Activated T-cell treated with anti-CD3 and anti-CD28 coated beads, Interleukin-2, amount 50 U/mL, for 24 hours (primary cell): ENCODE results near the gene ALS2.

Experiments used
- DNase-seq: peaks from one replicate; pipeline ENCODE4 v3.0.0-alpha.2; 2020
- H3K27ac Mint-ChIP-seq: 2 replicates; pipeline ENCODE4 v1.8.0; 2020; ENCODE audit warnings: mild to moderate bottlenecking, mixed read lengths
- H3K27me3 Mint-ChIP-seq: 2 replicates; pipeline ENCODE4 v1.8.0; 2020; ENCODE audit warnings: mixed read lengths
- H3K36me3 Mint-ChIP-seq: 2 replicates; pipeline ENCODE4 v1.8.0; 2020; ENCODE audit warnings: low read depth, mixed read lengths
- H3K4me1 Mint-ChIP-seq: 2 replicates; pipeline ENCODE4 v1.8.0; 2020; ENCODE audit warnings: low read depth, mixed read lengths
- H3K4me3 Mint-ChIP-seq: 2 replicates; pipeline ENCODE4 v1.8.0; 2020; ENCODE audit warnings: mild to moderate bottlenecking, moderate library complexity, mixed read lengths
- H3K9me3 Mint-ChIP-seq: 2 replicates; pipeline ENCODE4 v1.8.0; 2020; ENCODE audit warnings: mixed read lengths

Gene ALS2

GRCh38 chr2:201751566-201751965, 29.2 kb downstream of the ALS2 start:
- Mint-ChIP-seq H3K27ac (no peak overlapping the region), H3K4me3 (no peak overlapping the region), H3K9me3 (no peaks in the 10 kb centered on the region), H3K4me1 (no peaks in the 10 kb centered on the region), H3K27me3 (no peaks in the 10 kb centered on the region), H3K36me3 (peaks cover 29% of the 10 kb centered on the region)
- no peak for DNase-seq

GRCh38 chr2:201746551-201746950, 34.2 kb downstream of the ALS2 start:
- no peak for DNase-seq
- Mint-ChIP-seq H3K4me3 (no peak overlapping the region), H3K9me3 (no peaks in the 10 kb centered on the region), H3K27me3 (no peaks in the 10 kb centered on the region), H3K4me1 (no peaks in the 10 kb centered on the region), H3K27ac (no peak overlapping the region), H3K36me3 (peaks cover 52% of the 10 kb centered on the region)

GRCh38 chr2:201735486-201735885, 45.2 kb downstream of the ALS2 start:
- H3K27ac Mint-ChIP-seq, result no peak overlapping the region
- DNase-seq, result no peak
- peaks cover 4% of the 10 kb centered on the region for H3K9me3 Mint-ChIP-seq
- H3K36me3 Mint-ChIP-seq, result peaks cover 56% of the 10 kb centered on the region
- no peak overlapping the region for H3K4me3 Mint-ChIP-seq
- no peaks in the 10 kb centered on the region for H3K27me3 Mint-ChIP-seq
- H3K4me1 Mint-ChIP-seq, result peaks cover 17% of the 10 kb centered on the region

GRCh38 chr2:201734111-201734510, 46.6 kb downstream of the ALS2 start:
- no peak overlapping the region for H3K4me3 Mint-ChIP-seq
- no peak for DNase-seq
- H3K36me3 Mint-ChIP-seq, result peaks cover 54% of the 10 kb centered on the region
- H3K27me3 Mint-ChIP-seq, result no peaks in the 10 kb centered on the region
- no peak overlapping the region for H3K27ac Mint-ChIP-seq
- H3K9me3 Mint-ChIP-seq, result peaks cover 4% of the 10 kb centered on the region
- peaks cover 18% of the 10 kb centered on the region for H3K4me1 Mint-ChIP-seq

GRCh38 chr2:201733544-201733943, 47.2 kb downstream of the ALS2 start:
- H3K9me3 Mint-ChIP-seq, result peaks cover 4% of the 10 kb centered on the region

GRCh38 chr2:201730651-201731285, 50.0 kb downstream of the ALS2 start:
- Mint-ChIP-seq H3K9me3 (no peaks in the 10 kb centered on the region), H3K4me1 (peaks cover 18% of the 10 kb centered on the region), H3K27ac (peak overlapping the region; percentile 59), H3K4me3 (no peak overlapping the region), H3K27me3 (no peaks in the 10 kb centered on the region), H3K36me3 (peaks cover 55% of the 10 kb centered on the region)
- no peak for DNase-seq

More at GRCh38 chr2:201733544-201733943, 47.2 kb downstream of the ALS2 start:
- no peak for DNase-seq
- Mint-ChIP-seq H3K4me1 (peaks cover 18% of the 10 kb centered on the region), H3K27ac (no peak overlapping the region), H3K36me3 (peaks cover 56% of the 10 kb centered on the region), H3K27me3 (no peaks in the 10 kb centered on the region), H3K4me3 (no peak overlapping the region)

GRCh38 chr2:201715459-201715858, 65.3 kb downstream of the ALS2 start:
- Mint-ChIP-seq H3K9me3 (peaks cover 7% of the 10 kb centered on the region), H3K4me3 (no peak overlapping the region), H3K4me1 (no peaks in the 10 kb centered on the region), H3K27me3 (no peaks in the 10 kb centered on the region), H3K36me3 (peaks cover 65% of the 10 kb centered on the region), H3K27ac (no peak overlapping the region)
- DNase-seq, result no peak

- Mint-ChIP-seq H3K36me3 (peaks cover 61% of the 10 kb centered on the region), H3K27ac (no peak overlapping the region), H3K9me3 (no peaks in the 10 kb centered on the region), H3K27me3 (no peaks in the 10 kb centered on the region), H3K4me3 (no peak overlapping the region), H3K4me1 (peaks cover under 1% of the 10 kb centered on the region)
- DNase-seq, result no peak
Measured at GRCh38 chr2:201712726-201713125, 68.0 kb downstream of the ALS2 start.

GRCh38 chr2:201709747-201710146, 71.0 kb downstream of the ALS2 start:
- Mint-ChIP-seq H3K9me3 (no peaks in the 10 kb centered on the region), H3K4me1 (peaks cover 8% of the 10 kb centered on the region), H3K27ac (no peak overlapping the region), H3K36me3 (peaks cover 59% of the 10 kb centered on the region), H3K4me3 (no peak overlapping the region), H3K27me3 (no peaks in the 10 kb centered on the region)
- DNase-seq, result no peak

GRCh38 chr2:201709049-201709448, 71.7 kb downstream of the ALS2 start:
- Mint-ChIP-seq H3K9me3 (no peaks in the 10 kb centered on the region), H3K4me3 (no peak overlapping the region), H3K27ac (no peak overlapping the region), H3K27me3 (no peaks in the 10 kb centered on the region), H3K36me3 (peaks cover 59% of the 10 kb centered on the region), H3K4me1 (peaks cover 8% of the 10 kb centered on the region)
- DNase-seq, result no peak

- no peaks in the 10 kb centered on the region for H3K27me3 Mint-ChIP-seq
- peaks cover 62% of the 10 kb centered on the region for H3K36me3 Mint-ChIP-seq
- no peak overlapping the region for H3K27ac Mint-ChIP-seq
- peaks cover 8% of the 10 kb centered on the region for H3K4me1 Mint-ChIP-seq
- DNase-seq, result no peak
- H3K4me3 Mint-ChIP-seq, result no peak overlapping the region
- no peaks in the 10 kb centered on the region for H3K9me3 Mint-ChIP-seq
Measured at GRCh38 chr2:201707753-201708152, 73.0 kb downstream of the ALS2 start.

- Mint-ChIP-seq H3K27me3 (no peaks in the 10 kb centered on the region), H3K4me1 (peaks cover 8% of the 10 kb centered on the region), H3K9me3 (no peaks in the 10 kb centered on the region), H3K4me3 (no peak overlapping the region), H3K36me3 (peaks cover 65% of the 10 kb centered on the region), H3K27ac (no peak overlapping the region)
- DNase-seq, result no peak
Measured at GRCh38 chr2:201707142-201707541, 73.6 kb downstream of the ALS2 start.

GRCh38 chr2:201704536-201704935, 76.2 kb downstream of the ALS2 start:
- Mint-ChIP-seq H3K27me3 (no peaks in the 10 kb centered on the region), H3K4me3 (no peak overlapping the region), H3K36me3 (peaks cover 68% of the 10 kb centered on the region), H3K27ac (no peak overlapping the region), H3K9me3 (no peaks in the 10 kb centered on the region), H3K4me1 (peaks cover 8% of the 10 kb centered on the region)
- DNase-seq, result no peak

- H3K27me3 Mint-ChIP-seq, result no peaks in the 10 kb centered on the region
- H3K9me3 Mint-ChIP-seq, result no peaks in the 10 kb centered on the region
- peaks cover 7% of the 10 kb centered on the region for H3K4me1 Mint-ChIP-seq
- H3K4me3 Mint-ChIP-seq, result no peak overlapping the region
- no peak overlapping the region for H3K27ac Mint-ChIP-seq
- DNase-seq, result no peak
- peaks cover 50% of the 10 kb centered on the region for H3K36me3 Mint-ChIP-seq
Measured at GRCh38 chr2:201701646-201702045, 79.1 kb downstream of the ALS2 start.

GRCh38 chr2:201699416-201699815, 81.3 kb downstream of the ALS2 start:
- no peak for DNase-seq
- H3K4me1 Mint-ChIP-seq, result peaks cover 7% of the 10 kb centered on the region
- no peak overlapping the region for H3K27ac Mint-ChIP-seq
- H3K9me3 Mint-ChIP-seq, result no peaks in the 10 kb centered on the region
- no peak overlapping the region for H3K4me3 Mint-ChIP-seq
- H3K36me3 Mint-ChIP-seq, result peaks cover 36% of the 10 kb centered on the region
- H3K27me3 Mint-ChIP-seq, result no peaks in the 10 kb centered on the region
